GM12801 (cell line): ENCODE measurements around the gene KCNMA1.

Source experiments
- CTCF ChIP-seq: IDR thresholded peaks from one replicate; pipeline ENCODE4 v1.5.1; 2011; ENCODE audit warnings: control low read depth; ENCODE audit not compliant: insufficient read length; ENCODE audit errors: extremely low read depth

The KCNMA1 gene

GRCh38 chr10:77241350-77241725, 396.3 kb downstream of the KCNMA1 start:
- TF ChIP-seq CTCF: no peak

- no peak for TF ChIP-seq CTCF
Observed at GRCh38 chr10:77240706-77241349, 396.8 kb downstream of the KCNMA1 start.

- TF ChIP-seq CTCF: no peak
Observed at GRCh38 chr10:77240041-77240652, 397.5 kb downstream of the KCNMA1 start.

GRCh38 chr10:77237120-77237519, 400.5 kb downstream of the KCNMA1 start:
- no peak for TF ChIP-seq CTCF

GRCh38 chr10:77236700-77237099, 400.9 kb downstream of the KCNMA1 start:
- no peak for TF ChIP-seq CTCF

- no peak for TF ChIP-seq CTCF
Observed at GRCh38 chr10:77236029-77236428, 401.6 kb downstream of the KCNMA1 start.

- no peak for TF ChIP-seq CTCF
Observed at GRCh38 chr10:77234599-77234998, 403.0 kb downstream of the KCNMA1 start.
